GM12891 (cell line): ENCODE results near the gene FOS.
A peak's percentile ranks its signal among the peaks of the same experiment; 100 is the strongest.

ENCODE experiments used
- PAX5 ChIP-seq: IDR thresholded peaks from 2 replicates; pipeline ENCODE4 v1.6.1; 2011; ENCODE audit warnings: low read length, moderate library complexity, mild to moderate bottlenecking; ENCODE audit not compliant: insufficient read depth, severe bottlenecking
- POLR2A ChIP-seq: IDR thresholded peaks from 2 replicates; pipeline ENCODE4 v1.6.1; 2011; ENCODE audit warnings: low read depth, low read length, control low read depth
- POLR2AphosphoS5 ChIP-seq: IDR thresholded peaks from 2 replicates; pipeline ENCODE4 v1.6.1; 2011; ENCODE audit warnings: low read depth, low read length, control low read depth
- POU2F2 ChIP-seq: IDR thresholded peaks from 2 replicates; pipeline ENCODE4 v1.6.1; 2011; ENCODE audit warnings: low read depth, mild to moderate bottlenecking, control low read depth, low read length, moderate library complexity
- SPI1 ChIP-seq: IDR thresholded peaks from 2 replicates; pipeline ENCODE4 v1.6.1; 2011; ENCODE audit warnings: low read depth, low read length, control low read depth
- TAF1 ChIP-seq: IDR thresholded peaks from 2 replicates; pipeline ENCODE4 v1.6.1; 2011; ENCODE audit warnings: low read depth, low read length, control low read depth

DNA sequence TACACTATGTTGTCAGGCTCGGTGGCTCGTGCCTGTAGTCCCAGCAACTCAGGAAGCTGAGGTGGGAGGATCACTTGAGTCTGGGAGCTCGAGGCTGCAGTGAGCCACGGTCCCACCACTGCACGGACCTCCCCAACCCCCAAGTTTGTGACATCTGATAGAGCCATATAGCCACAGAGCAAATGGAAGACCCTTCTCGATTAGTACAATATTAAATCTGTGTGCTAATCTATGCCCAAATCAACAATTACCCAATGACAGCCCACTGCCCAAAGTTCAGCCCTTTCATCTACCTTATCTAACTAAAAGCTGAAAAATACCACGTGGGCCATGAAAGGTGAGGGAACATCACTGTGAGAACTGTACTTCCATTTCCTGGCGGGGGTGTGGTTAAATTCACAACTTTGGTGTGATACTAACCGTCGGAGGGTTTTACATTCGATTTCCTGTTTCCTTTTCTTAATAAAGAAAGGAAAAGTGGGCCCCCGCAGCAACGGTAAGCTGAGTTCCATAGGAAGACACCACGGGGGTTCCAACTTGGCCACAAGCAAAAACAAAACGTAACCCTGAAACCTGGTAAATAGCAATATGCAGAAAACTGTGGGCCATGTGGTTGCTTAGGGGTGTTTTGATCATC, 31.2 kb upstream of the FOS start:
- TF ChIP-seq TAF1 (no peak), POLR2A (no peak), POLR2AphosphoS5 (no peak), SPI1 (0 out of 2 replicates have a peak, but pooled peaks have one; percentile 13), POU2F2 (no peak), PAX5 (no peak)
